Measurements from ENCODE around the gene ING2. TPM values are rescaled to one million over a fixed set of nuclear protein-coding genes. Genes with fewer than 3 reads are reported as not detected.

The ING2 gene
- total and polyA plus RNA-seq, 2 of the 8 experiments (the other 6 are each of a cell fraction or from before 2014, with no cell fraction given) = 5.1 to 16.1 TPM

GRCh38 chr4:183515411-183515810, 10.6 kb downstream of the ING2 start:
- Histone ChIP-seq H3K4me3 (ENCODE audit: extremely low read depth in 1 of 4, insufficient read depth in 2 of 4, low read depth in 3 of 4, low read length in 4 of 4) (no peak overlapping the region), H3K36me3 (ENCODE audit: control insufficient read depth in 2 of 4, insufficient read depth in 4 of 4, low read length in 3 of 4) (peaks cover 0 to 15% (median 10%) of the 10 kb centered on the region in 4 experiments; a peak in 6 of 8 replicates), H3K4ac (replicated peaks; ENCODE audit: insufficient read length, low read depth, low read length) (no peak overlapping the region), H3K23me2 (ENCODE audit: low read depth, low read length) (no peaks in the 10 kb centered on the region), H4K5ac (ENCODE audit: insufficient read length, low read depth, low read length) (no peak overlapping the region), H2AK5ac (ENCODE audit: low read depth, low read length) (no peak overlapping the region), H2BK120ac (replicated peaks; ENCODE audit: low read depth, low read length) (no peak overlapping the region), H3K79me2 (ENCODE audit: control insufficient read depth in 1 of 2, insufficient read depth in 2 of 2, low read length in 2 of 2) (peaks cover 0 to 5% of the 10 kb centered on the region in 2 experiments; a peak in 1 of 4 replicates), H3K9me3 (ENCODE audit: insufficient read depth in 2 of 2, low read depth in 1 of 2, low read length in 1 of 2) (no peaks in the 10 kb centered on the region), H4K20me1 (replicated peaks in 1 of 2; ENCODE audit: control insufficient read depth in 1 of 2, insufficient read depth in 2 of 2, low read length in 2 of 2) (peaks cover 0 to 3% of the 10 kb centered on the region in 2 experiments), H3K23ac (ENCODE audit: insufficient read length) (no peak overlapping the region), H2BK20ac (ENCODE audit: low read length) (no peak overlapping the region), H2BK15ac (ENCODE audit: low read length) (no peak overlapping the region), H3K4me1 (replicated peaks in 1 of 4; ENCODE audit: control insufficient read depth in 3 of 4, insufficient read depth in 4 of 4, low read length in 3 of 4) (peaks cover 0 to 3% (median 1%) of the 10 kb centered on the region in 4 experiments; a peak in 1 of 7 replicates), H3K9ac (replicated peaks in 1 of 4; ENCODE audit: extremely low read depth in 1 of 4, low read depth in 3 of 4, low read length in 3 of 4) (no peak overlapping the region), H3K79me1 (ENCODE audit: low read depth, low read length) (no peaks in the 10 kb centered on the region; the same call in 1 of the 2 replicates), H3K18ac (ENCODE audit: extremely low read depth, low read length) (no peak overlapping the region), H4K8ac (ENCODE audit: extremely low read depth, insufficient read depth, low read length) (no peak overlapping the region), H2BK5ac (ENCODE audit: low read depth, low read length) (no peak overlapping the region), H3K56ac (replicated peaks; ENCODE audit: insufficient read length, low read depth, low read length) (no peak overlapping the region), H3K27me3 (replicated peaks in 1 of 4; ENCODE audit: control insufficient read depth in 3 of 4, extremely low read depth in 1 of 4, insufficient read depth in 3 of 4, low read length in 3 of 4) (no peaks in the 10 kb centered on the region), H3K14ac (ENCODE audit: insufficient read length) (no peak overlapping the region), H2AFZ (ENCODE audit: low read length) (no peak overlapping the region), H4K91ac (replicated peaks; ENCODE audit: insufficient read length, low read length) (no peak overlapping the region), H3K4me2 (ENCODE audit: insufficient read depth in 1 of 2, low read depth in 2 of 2, low read length in 2 of 2) (no peak overlapping the region), H2BK12ac (ENCODE audit: low read depth, low read length) (no peak overlapping the region), H3K27ac (ENCODE audit: low read depth, low read length) (no peak overlapping the region)
- 94% methylated on average over 6 of the region's 6 CpGs; no CpG with 5 or more reads in 1 of the 2 experiments for WGBS, 2 experiments (ENCODE audit: extremely low coverage in 1 of 2, insufficient coverage in 1 of 2, insufficient read length in 1 of 2, insufficient replicate concordance in 2 of 2, low coverage in 1 of 2, low lambda C conversion rate in 2 of 2, missing lambda C conversion rate in 1 of 2)
- POLR2A ChIA-PET (ENCODE audit: partially characterized antibody) = interaction anchor here (3.0 kb wide), 1 partner anchor 10 kb away, joined by 12 read pairs; the partner anchor contains the start of gene ING2
- DNase-seq (ENCODE audit: low read depth in 1 of 2, low spot score in 2 of 2) (no peak), FAIRE-seq (no peak)
- CTCF ChIA-PET (ENCODE audit: partially characterized antibody) = interaction anchor here (0.6 to 1.5 kb wide), 6 partner anchors 17 to 1571 kb away, joined by 3 to 4 read pairs (median 4); no protein-coding TSS in a partner anchor
- TF ChIP-seq EGR1 (IDR thresholded peaks at IDR 0.05; ENCODE audit: borderline replicate concordance, low read depth, low read length) (no peak), CEBPB (IDR thresholded peaks at IDR 0.05; ENCODE audit: low read depth, low read length) (no peak)

Measured in H1 (cell line).